ENCODE measurements around the gene CTBP1. TPM values are rescaled to one million over a fixed set of nuclear protein-coding genes. Genes with fewer than 3 reads are reported as not detected.

Gene CTBP1
- total and polyA plus RNA-seq, 7 donors = 109 to 165 (median 130) TPM

DNA sequence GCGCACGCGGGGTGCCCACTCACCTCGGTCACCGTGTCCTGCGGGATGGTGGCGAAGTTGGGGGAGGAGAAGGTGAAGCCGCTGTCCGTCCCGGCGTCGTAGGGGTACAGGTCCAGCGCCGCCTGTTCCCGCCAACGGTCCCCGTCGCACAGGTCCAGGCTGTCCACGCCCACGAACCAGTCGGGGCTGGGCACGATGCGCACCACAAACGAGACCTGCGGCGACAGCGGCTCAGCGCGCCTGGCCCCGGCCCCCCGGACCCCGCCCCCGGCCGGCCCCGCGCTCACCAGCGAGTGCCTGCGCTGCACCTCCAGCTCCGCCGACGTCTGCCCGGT lies 78.0 kb downstream of the CTBP1 start:
- H3K4me3 ChIP-seq = peak overlapping the region; percentile 55
- H3K4me1 ChIP-seq = peaks cover 39% of the 10 kb centered on the region
- H3K9me3 ChIP-seq = no peaks in the 10 kb centered on the region
- H3K36me3 ChIP-seq (ENCODE audit: insufficient read depth in 1 of 2, low read depth in 1 of 2) = peaks cover 0 to 8% of the 10 kb centered on the region in 2 donors
- 42 to 45% (median 44%) methylated on average over 26 to 42 of the region's 42 CpGs for WGBS, 3 donors
- peaks cover 0 to 7% (median 0%) of the 10 kb centered on the region in 3 donors for H3K27me3 ChIP-seq (ENCODE audit: insufficient read depth in 3 of 3, low read length in 2 of 3)
- no peak for ATAC-seq
- intact Hi-C loops (cut with DNase I) = no loop called here
- no peak overlapping the region for H3K27ac ChIP-seq
- DNase-seq = peak in 1 of 2 donors; percentile 67
- TF ChIP-seq, protein P1, sequence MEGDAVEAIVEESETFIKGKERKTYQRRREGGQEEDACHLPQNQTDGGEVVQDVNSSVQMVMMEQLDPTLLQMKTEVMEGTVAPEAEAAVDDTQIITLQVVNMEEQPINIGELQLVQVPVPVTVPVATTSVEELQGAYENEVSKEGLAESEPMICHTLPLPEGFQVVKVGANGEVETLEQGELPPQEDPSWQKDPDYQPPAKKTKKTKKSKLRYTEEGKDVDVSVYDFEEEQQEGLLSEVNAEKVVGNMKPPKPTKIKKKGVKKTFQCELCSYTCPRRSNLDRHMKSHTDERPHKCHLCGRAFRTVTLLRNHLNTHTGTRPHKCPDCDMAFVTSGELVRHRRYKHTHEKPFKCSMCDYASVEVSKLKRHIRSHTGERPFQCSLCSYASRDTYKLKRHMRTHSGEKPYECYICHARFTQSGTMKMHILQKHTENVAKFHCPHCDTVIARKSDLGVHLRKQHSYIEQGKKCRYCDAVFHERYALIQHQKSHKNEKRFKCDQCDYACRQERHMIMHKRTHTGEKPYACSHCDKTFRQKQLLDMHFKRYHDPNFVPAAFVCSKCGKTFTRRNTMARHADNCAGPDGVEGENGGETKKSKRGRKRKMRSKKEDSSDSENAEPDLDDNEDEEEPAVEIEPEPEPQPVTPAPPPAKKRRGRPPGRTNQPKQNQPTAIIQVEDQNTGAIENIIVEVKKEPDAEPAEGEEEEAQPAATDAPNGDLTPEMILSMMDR (IDR thresholded peaks at IDR 0.05) = no peak

GRCh38 chr4:1170156-1170975 lies 78.6 kb downstream of the CTBP1 start:
- 85 to 88% (median 86%) methylated on average over 36 to 37 of the region's 37 CpGs for WGBS, 3 donors
- peak in 1 of 2 donors; percentile 41 for DNase-seq
- ATAC-seq = no peak
- Histone ChIP-seq H3K4me1 (peaks cover 36% of the 10 kb centered on the region), H3K36me3 (ENCODE audit: insufficient read depth in 1 of 2, low read depth in 1 of 2) (peaks cover 0 to 8% of the 10 kb centered on the region in 2 donors), H3K27ac (no peak overlapping the region), H3K9me3 (no peaks in the 10 kb centered on the region), H3K27me3 (ENCODE audit: insufficient read depth in 3 of 3, low read length in 2 of 3) (peaks cover 0 to 7% (median 0%) of the 10 kb centered on the region in 3 donors), H3K4me3 (peak overlapping the region; percentile 55)
- intact Hi-C loops (cut with DNase I) = no loop called here
- TF ChIP-seq, protein P1 (IDR thresholded peaks at IDR 0.05) = no peak

GRCh38 chr4:1169691-1170096 lies 79.2 kb downstream of the CTBP1 start:
- 83 to 88% (median 86%) methylated on average over 13 of the region's 13 CpGs for WGBS, 3 donors
- H3K36me3 ChIP-seq (ENCODE audit: insufficient read depth in 1 of 2, low read depth in 1 of 2) = peaks cover 0 to 8% of the 10 kb centered on the region in 2 donors
- peaks cover 0 to 7% (median 0%) of the 10 kb centered on the region in 3 donors for H3K27me3 ChIP-seq (ENCODE audit: insufficient read depth in 3 of 3, low read length in 2 of 3)
- DNase-seq = peak in 1 of 2 donors; percentile 57
- ATAC-seq = no peak
- peaks cover 30% of the 10 kb centered on the region for H3K4me1 ChIP-seq
- intact Hi-C loops (cut with DNase I) = loop anchor here (5.0 kb wide), 2 partner anchors 43 to 78 kb away; partner anchors contain the start of gene CTBP1 (in 2 of the 2)
- TF ChIP-seq, protein P1 (IDR thresholded peaks at IDR 0.05) = no peak
- H3K9me3 ChIP-seq = no peaks in the 10 kb centered on the region
- no peak overlapping the region for H3K27ac ChIP-seq
- no peak overlapping the region for H3K4me3 ChIP-seq

DNA sequence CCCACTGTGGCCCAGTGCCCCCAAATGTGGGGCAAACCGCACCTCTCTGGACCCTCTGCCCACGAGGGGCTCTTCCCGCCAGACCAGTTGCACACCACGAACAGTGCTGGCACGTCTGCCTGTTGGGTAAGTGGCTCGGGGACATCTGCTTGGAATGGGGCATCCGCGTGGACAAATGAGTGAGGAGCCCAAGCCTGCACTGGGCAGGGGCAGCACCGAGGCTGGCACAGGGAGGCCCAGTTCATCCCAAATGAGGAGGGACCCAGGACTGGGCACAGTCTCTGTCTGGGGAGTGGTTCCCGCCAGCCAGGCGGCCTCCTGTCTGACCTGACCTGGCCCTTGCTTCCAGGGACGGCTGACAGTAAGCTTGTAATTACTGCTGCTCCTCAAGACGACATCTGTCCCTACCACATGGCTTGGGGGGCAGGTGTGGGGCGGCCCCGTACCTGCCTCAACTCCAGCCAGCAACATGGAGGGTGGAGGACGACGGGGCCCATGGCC lies 79.7 kb downstream of the CTBP1 start:
- no peak for ATAC-seq
- H3K9me3 ChIP-seq = no peaks in the 10 kb centered on the region
- no peak overlapping the region for H3K27ac ChIP-seq
- intact Hi-C loops (cut with DNase I) = loop anchor here (5.0 kb wide), 2 partner anchors 43 to 78 kb away; partner anchors contain the start of gene CTBP1 (in 2 of the 2)
- H3K4me1 ChIP-seq = peaks cover 25% of the 10 kb centered on the region
- 78 to 81% (median 78%) methylated on average over 17 of the region's 17 CpGs for WGBS, 3 donors
- H3K27me3 ChIP-seq (ENCODE audit: insufficient read depth in 3 of 3, low read length in 2 of 3) = peaks cover 0 to 7% (median 0%) of the 10 kb centered on the region in 3 donors
- DNase-seq = peak in 1 of 2 donors; percentile 47
- TF ChIP-seq, protein P1 (IDR thresholded peaks at IDR 0.05) = no peak
- H3K4me3 ChIP-seq = no peak overlapping the region
- H3K36me3 ChIP-seq (ENCODE audit: insufficient read depth in 1 of 2, low read depth in 1 of 2) = peaks cover 0 to 8% of the 10 kb centered on the region in 2 donors
